ENCODE data around the gene SDHAF4.
"Not testable (repeated sequence)": the region's sequence is repeated elsewhere in the genome, so short reads cannot be mapped to it uniquely, and the experiment has no call there.

The SDHAF4 gene

GRCh38 chr6:70592391-70593117, 25.8 kb downstream of the SDHAF4 start:
- DNase-seq (ENCODE audit: low spot score) = no peak

GRCh38 chr6:70593118-70593486, 26.4 kb downstream of the SDHAF4 start:
- DNase-seq (ENCODE audit: low spot score) = no peak

- DNase-seq (ENCODE audit: low spot score) = no peak
Observed at GRCh38 chr6:70599187-70599586, 32.5 kb downstream of the SDHAF4 start.

GRCh38 chr6:70601014-70601413, 34.3 kb downstream of the SDHAF4 start:
- no peak for DNase-seq (ENCODE audit: low spot score)

- DNase-seq (ENCODE audit: low spot score) = no peak
Observed at GRCh38 chr6:70604254-70604653, 37.5 kb downstream of the SDHAF4 start.

- DNase-seq (ENCODE audit: low spot score) = not testable (repeated sequence)
Observed at GRCh38 chr6:70607371-70607770, 40.6 kb downstream of the SDHAF4 start.

GRCh38 chr6:70609181-70609580, 42.5 kb downstream of the SDHAF4 start:
- not testable (repeated sequence) for DNase-seq (ENCODE audit: low spot score)

- no peak for DNase-seq (ENCODE audit: low spot score)
Observed at GRCh38 chr6:70616728-70617260, 50.1 kb downstream of the SDHAF4 start.

- no peak for DNase-seq (ENCODE audit: low spot score)
Observed at GRCh38 chr6:70620746-70621145, 54.0 kb downstream of the SDHAF4 start.

GRCh38 chr6:70622461-70622860, 55.7 kb downstream of the SDHAF4 start:
- no peak for DNase-seq (ENCODE audit: low spot score)

- no peak for DNase-seq (ENCODE audit: low spot score)
Observed at GRCh38 chr6:70625436-70625835, 58.7 kb downstream of the SDHAF4 start.

GRCh38 chr6:70627500-70628254, 60.9 kb downstream of the SDHAF4 start:
- no peak for DNase-seq (ENCODE audit: low spot score)

- no peak for DNase-seq (ENCODE audit: low spot score)
Observed at GRCh38 chr6:70629929-70630328, 63.2 kb downstream of the SDHAF4 start.

- no peak for DNase-seq (ENCODE audit: low spot score)
Observed at GRCh38 chr6:70633870-70634269, 67.1 kb downstream of the SDHAF4 start.

GRCh38 chr6:70636596-70636995, 69.9 kb downstream of the SDHAF4 start:
- DNase-seq (ENCODE audit: low spot score) = no peak

- DNase-seq (ENCODE audit: low spot score) = no peak
Observed at GRCh38 chr6:70638468-70638867, 71.7 kb downstream of the SDHAF4 start.
